Uterus (tissue), 2 donors: Measurements from ENCODE around the gene HSPA12B.

Source experiments
- POLR2A ChIP-seq, 2 donors: fragments of 450-650 bp; IDR thresholded peaks; one replicate each; pipeline ENCODE4 v1.6.1; 2016; ENCODE audit warnings: antibody characterized with exemption in 2 of 2, mild to moderate bottlenecking in 1 of 2, moderate library complexity in 1 of 2
- TF ChIP-seq, protein P1 (sequence below), 4 experiments: fragments of 200-600 bp in 2 of 4; fragments of 450-650 bp in 2 of 4; sonication (generic) in 2 of 4; IDR thresholded peaks; one replicate each; pipeline ENCODE4 v1.5.1; 2016 to 2019; ENCODE audit warnings: antibody characterized with exemption in 4 of 4, mild to moderate bottlenecking in 2 of 4, moderate library complexity in 1 of 4

DNA sequence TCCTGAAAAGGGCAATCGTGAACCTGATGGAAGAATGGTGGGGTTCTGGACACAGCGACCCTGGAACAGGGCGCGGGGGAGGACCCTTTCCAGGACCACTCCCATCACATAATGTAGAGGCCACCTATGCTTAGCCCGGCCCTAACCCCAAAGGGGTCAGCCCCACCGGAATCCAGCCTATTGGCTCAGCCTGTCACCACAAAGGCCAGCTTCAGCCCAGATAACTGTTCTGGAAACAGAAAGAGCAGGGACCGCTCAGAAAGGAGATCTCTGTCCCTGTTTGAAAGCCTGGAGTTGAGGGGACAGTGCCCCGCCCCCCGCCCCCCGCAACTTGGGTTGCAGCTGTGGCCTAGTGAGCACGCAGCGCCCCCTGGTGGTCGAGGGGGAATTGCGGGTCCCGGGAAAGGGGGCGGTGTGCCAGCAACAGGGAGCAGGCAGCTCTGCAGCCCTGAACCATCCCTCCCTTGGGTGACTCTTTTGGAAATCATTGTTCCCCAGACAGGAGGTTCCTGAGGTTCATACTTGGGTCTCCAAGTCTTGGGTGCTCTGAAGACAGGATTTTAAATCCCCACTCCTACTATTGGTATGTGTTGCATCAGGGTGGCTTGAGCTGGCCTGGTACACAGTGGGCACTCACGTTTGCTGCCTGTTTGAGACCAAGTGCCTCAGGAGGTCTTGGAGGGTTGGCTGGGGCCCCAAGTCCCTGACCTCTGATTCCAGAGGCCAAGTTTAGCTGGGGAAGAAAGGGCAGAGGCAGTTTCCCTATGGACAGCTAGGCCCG is 21.6 kb upstream of the HSPA12B start:
- TF ChIP-seq, protein P1, sequence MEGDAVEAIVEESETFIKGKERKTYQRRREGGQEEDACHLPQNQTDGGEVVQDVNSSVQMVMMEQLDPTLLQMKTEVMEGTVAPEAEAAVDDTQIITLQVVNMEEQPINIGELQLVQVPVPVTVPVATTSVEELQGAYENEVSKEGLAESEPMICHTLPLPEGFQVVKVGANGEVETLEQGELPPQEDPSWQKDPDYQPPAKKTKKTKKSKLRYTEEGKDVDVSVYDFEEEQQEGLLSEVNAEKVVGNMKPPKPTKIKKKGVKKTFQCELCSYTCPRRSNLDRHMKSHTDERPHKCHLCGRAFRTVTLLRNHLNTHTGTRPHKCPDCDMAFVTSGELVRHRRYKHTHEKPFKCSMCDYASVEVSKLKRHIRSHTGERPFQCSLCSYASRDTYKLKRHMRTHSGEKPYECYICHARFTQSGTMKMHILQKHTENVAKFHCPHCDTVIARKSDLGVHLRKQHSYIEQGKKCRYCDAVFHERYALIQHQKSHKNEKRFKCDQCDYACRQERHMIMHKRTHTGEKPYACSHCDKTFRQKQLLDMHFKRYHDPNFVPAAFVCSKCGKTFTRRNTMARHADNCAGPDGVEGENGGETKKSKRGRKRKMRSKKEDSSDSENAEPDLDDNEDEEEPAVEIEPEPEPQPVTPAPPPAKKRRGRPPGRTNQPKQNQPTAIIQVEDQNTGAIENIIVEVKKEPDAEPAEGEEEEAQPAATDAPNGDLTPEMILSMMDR (IDR thresholded peaks at IDR 0.05) = peak; percentile 96 to 99 (median 98)
- peak in 1 of 2 donors; percentile 36 for TF ChIP-seq POLR2A (IDR thresholded peaks at IDR 0.05)
